Measurements from ENCODE around the gene PLN.

Gene PLN

GRCh38 chr6:118580585-118581419, 32.7 kb downstream of the PLN start:
- no peak for DNase-seq

DNA sequence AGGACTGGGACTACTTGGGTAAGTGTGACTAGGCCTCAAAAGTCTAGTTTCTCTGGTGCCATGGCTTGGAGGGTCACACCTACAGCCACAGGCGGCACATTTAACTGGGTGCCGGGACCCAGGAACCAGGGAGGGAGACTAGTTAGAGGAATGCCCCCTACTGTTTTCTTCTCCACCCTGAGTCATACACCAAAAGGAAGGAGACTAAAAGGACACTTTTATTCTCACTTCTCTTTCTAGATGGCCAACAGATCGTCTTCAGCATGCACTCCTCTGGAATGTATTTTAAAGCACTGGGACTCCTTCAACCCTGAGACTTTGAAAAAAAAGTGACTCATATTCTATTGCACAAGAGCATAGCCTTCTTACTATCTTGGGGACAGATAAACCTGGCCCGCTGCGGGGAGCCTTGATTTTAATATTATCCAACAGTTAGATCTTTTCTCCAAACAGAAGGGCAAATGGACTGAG, 33.4 kb downstream of the PLN start:
- DNase-seq = no peak

- DNase-seq = no peak
Observed at GRCh38 chr6:118584911-118585310, 36.8 kb downstream of the PLN start.

- DNase-seq = no peak
Observed at GRCh38 chr6:118586746-118587485, 38.8 kb downstream of the PLN start.

- DNase-seq = no peak
Observed at GRCh38 chr6:118588626-118589025, 40.5 kb downstream of the PLN start.

DNA sequence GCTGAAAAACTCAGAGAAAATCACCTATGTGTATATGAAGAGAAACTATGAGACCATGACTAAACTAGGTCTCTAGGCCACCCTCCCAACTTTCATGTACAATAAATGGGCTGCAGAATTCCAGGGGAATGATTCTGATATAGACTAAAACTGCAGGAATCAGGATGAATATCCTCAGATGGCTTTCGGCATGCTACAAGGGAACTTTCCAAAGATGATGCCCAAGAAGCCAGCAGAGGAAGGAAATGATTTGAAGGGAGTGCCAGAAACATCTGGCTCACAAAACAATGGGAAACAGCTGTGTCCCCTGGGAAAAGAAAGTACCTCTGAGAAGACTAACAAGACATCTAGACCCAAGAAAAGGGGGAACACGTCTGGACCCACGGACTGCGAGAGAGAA, 41.1 kb downstream of the PLN start:
- DNase-seq = no peak

GRCh38 chr6:118589649-118590365, 41.7 kb downstream of the PLN start:
- DNase-seq = no peak

DNA sequence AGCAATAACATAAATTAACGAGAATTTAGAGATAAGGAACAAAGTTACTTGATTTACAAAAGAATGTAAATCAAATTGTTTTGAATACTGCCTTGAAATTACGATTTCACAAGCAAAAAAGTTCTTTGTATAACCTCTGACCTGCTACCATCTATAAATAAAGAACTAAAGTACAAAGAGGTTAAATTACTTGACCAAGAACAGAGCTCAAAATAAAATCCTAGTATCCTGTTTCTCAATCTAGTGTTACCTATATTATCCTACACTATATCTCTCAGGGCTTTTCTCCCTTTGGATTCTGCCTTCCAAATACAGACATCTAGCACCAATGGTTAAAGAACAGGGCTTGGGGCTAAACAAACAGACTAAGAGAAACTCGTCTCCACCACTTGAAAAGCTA, 43.8 kb downstream of the PLN start:
- DNase-seq = no peak

- no peak for DNase-seq
Observed at GRCh38 chr6:118594877-118595276, 46.8 kb downstream of the PLN start.

GRCh38 chr6:118596774-118597320, 48.8 kb downstream of the PLN start:
- DNase-seq = no peak

DNA sequence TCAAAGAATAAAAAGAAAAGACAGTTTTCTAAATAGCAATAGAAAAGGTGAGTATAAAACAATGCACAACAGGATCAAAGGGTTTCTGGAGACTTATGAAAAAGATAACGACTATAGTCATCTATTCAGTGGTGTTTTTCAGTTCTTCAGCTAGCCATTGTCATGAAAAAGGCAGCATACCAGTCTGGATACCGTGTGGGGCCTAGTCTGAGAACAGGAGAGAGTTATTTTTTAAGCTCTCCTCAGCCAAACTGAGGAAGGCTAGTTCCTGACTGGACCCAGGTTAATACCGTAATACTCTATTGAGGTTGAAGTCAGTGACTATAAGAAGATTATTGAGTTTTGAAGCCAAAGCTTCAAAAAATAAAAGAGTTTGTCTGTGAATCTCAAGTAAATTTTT, 49.5 kb downstream of the PLN start:
- DNase-seq = no peak

DNA sequence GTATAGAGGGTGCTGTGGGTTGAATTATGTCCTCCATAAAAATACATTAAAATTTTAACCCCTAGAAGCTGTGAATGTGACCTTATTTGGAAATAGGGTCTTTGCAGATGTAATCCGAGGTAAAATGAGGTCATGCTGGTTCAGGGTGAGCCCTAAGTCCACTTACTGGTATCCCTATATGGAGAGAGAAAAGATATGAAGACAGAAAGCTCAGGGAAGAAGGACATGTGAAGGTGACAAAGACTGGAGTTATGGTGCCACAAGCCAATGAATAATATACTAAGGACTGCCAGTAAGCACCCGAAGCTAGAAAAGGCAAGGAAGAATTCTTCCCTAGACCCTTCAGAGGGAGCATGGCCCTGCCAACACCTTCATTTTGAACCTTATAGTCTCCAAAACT, 50.2 kb downstream of the PLN start:
- DNase-seq = no peak

DNA sequence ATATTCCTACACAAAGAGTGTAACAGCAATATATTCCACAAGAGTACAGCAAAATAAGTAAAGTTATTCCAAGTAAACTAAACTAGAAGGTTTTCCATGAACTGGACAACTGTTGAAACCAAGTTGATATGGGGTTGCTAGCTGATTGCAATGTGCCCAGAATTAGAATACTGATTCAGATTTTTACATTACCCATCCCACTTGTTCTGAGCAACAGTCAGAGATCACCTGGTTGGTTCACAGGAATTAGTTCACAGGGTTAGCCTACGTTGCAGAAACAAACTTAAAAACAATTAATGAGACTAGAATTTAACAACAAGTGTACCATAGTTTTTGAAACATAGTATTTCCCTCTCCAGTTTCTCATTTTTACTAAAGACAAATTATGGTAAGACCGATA, 54.2 kb downstream of the PLN start:
- DNase-seq = no peak

GRCh38 chr6:118603372-118603771, 55.3 kb downstream of the PLN start:
- DNase-seq = no peak

- DNase-seq = no peak
Observed at GRCh38 chr6:118606268-118606667, 58.2 kb downstream of the PLN start.

DNA sequence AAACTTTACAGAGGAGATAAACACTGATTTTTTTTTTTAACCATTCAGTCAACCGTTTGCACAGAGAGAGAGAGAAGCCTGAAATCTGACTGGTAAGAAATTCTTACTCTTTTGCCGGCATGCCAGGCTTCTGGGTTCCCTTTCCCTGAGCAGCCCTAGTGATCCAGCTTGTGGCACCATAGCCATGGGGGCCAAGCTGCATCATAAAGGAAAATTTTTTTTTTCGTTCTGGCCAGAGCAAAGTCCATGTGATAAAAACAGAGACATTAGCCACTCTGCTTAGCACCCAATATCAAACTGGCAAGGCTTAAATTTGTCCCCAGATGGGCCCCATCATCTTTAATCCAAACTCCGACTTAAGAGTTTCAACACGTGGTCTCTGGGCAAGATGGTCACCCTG, 58.8 kb downstream of the PLN start:
- no peak for DNase-seq
